OCI-LY7 (cell line): ENCODE results near the gene EML6. TPM values are rescaled to one million over a fixed set of nuclear protein-coding genes. Genes with fewer than 3 reads are reported as not detected.
"Not testable (repeated sequence)": the region's sequence is repeated elsewhere in the genome, so short reads cannot be mapped to it uniquely, and the experiment has no call there.

Source experiments
- BruUV-seq: library from RNA; stranded (reverse); fragments of 400-500 nt; replicated peaks from 2 replicates; lab custom pipeline; 2021; lab: Mats Ljungman, UMichigan
- CTCF ChIA-PET: fragments of 300-600 bp; sonication (Branson Sonifier 250); formaldehyde crosslinking; loops from one replicate; lab custom pipeline; 2022; ENCODE audit warnings: antibody characterized with exemption; ENCODE audit not compliant: unreplicated experiment; lab: Charles Lee
- POLR2A ChIA-PET: fragments of 300-600 bp; sonication (Branson Sonifier 250); formaldehyde crosslinking; loops from one replicate; lab custom pipeline; 2022; ENCODE audit warnings: antibody characterized with exemption; lab: Charles Lee
- DNase-seq: peaks from one replicate; pipeline ENCODE4 v3.0.0-alpha.2; 2015; ENCODE audit warnings: low spot score
- H2AFZ ChIP-seq: fragments of 200-600 bp; sonication (generic), shearing (Covaris generic); 2 replicates; pipeline ENCODE4 v1.6.1; 2014; ENCODE audit warnings: mild to moderate bottlenecking, antibody characterized with exemption, low read length, moderate library complexity
- H3K27ac ChIP-seq: fragments of 200-600 bp; sonication (generic); 2 replicates; pipeline ENCODE4 v1.5.1; 2014; ENCODE audit warnings: mixed run types, low read depth, mild to moderate bottlenecking, moderate library complexity, low read length, inconsistent platforms; ENCODE audit not compliant: poor library complexity, severe bottlenecking
- H3K36me3 ChIP-seq: fragments of 200-600 bp; sonication (generic); 2 replicates; pipeline ENCODE4 v1.6.1; 2014; ENCODE audit warnings: mild to moderate bottlenecking, antibody characterized with exemption, low read length, moderate library complexity, mixed read lengths; ENCODE audit not compliant: insufficient read depth
- H3K4me1 ChIP-seq: fragments of 200-600 bp; sonication (generic); 2 replicates; pipeline ENCODE4 v1.5.1; 2014; ENCODE audit warnings: mild to moderate bottlenecking, low read length; ENCODE audit not compliant: insufficient read depth, poor library complexity, severe bottlenecking
- H3K4me2 ChIP-seq: fragments of 200-600 bp; sonication (generic); 2 replicates; pipeline ENCODE4 v1.6.1; 2014; ENCODE audit warnings: mild to moderate bottlenecking, low read length
- H3K4me3 ChIP-seq: fragments of 200-600 bp; sonication (generic); 2 replicates; pipeline ENCODE4 v1.5.1; 2014; ENCODE audit warnings: mild to moderate bottlenecking, low read depth, low read length; ENCODE audit not compliant: poor library complexity, severe bottlenecking
- H3K79me2 ChIP-seq: fragments of 200-600 bp; sonication (generic); 2 replicates; pipeline ENCODE4 v1.6.1; 2016; ENCODE audit warnings: low read depth, mild to moderate bottlenecking, low read length, moderate library complexity, mixed read lengths; ENCODE audit not compliant: insufficient read depth
- H3K9me2 ChIP-seq: fragments of 200-600 bp; sonication (generic); 2 replicates; pipeline ENCODE4 v1.6.1; 2016; ENCODE audit warnings: mild to moderate bottlenecking, low read length, mixed read lengths; ENCODE audit not compliant: insufficient read depth
- H3K9me3 ChIP-seq: fragments of 200-600 bp; sonication (generic); 2 replicates; pipeline ENCODE4 v1.6.1; 2014; ENCODE audit warnings: mild to moderate bottlenecking, mixed run types, low read length, mixed read lengths
- H4K20me1 ChIP-seq: fragments of 200-600 bp; sonication (generic); 2 replicates; pipeline ENCODE4 v1.6.1; 2014; ENCODE audit warnings: mild to moderate bottlenecking, antibody characterized with exemption, low read length, moderate library complexity, mixed read lengths; ENCODE audit not compliant: insufficient read depth
- EZH2phosphoT487 ChIP-seq: fragments of 200-600 bp; sonication (generic); IDR thresholded peaks from 2 replicates; pipeline ENCODE4 v1.6.1; 2018; ENCODE audit warnings: low read depth, borderline replicate concordance, mild to moderate bottlenecking, mixed run types, antibody characterized with exemption, low read length, moderate library complexity, mixed read lengths
- intact Hi-C: fragments of 100-400 bp; cut with micrococcal nuclease; formaldehyde crosslinking; loops from one replicate; pipeline ENCODE4 v1.10.0; 2022; ENCODE audit not compliant: unreplicated experiment
- total RNA-seq, 2 experiments: library from RNA; depleted of rRNA in 1 of 2; stranded (reverse); fragments of >200 nt in 1 of 2; shearing (Covaris generic) in 1 of 2; gene quantifications; 2 replicates each; pipeline ENCODE4 v1.2.3, GENCODE V29; 2014 to 2022
- TF ChIP-seq, protein P1 (sequence below): fragments of 200-600 bp; sonication (generic); conservative IDR thresholded peaks from 2 replicates; pipeline ENCODE4 v1.5.1; 2014; ENCODE audit warnings: mild to moderate bottlenecking, antibody characterized with exemption, low read length, moderate library complexity, mixed read lengths

The EML6 gene
- total RNA-seq, 2 experiments from 2014 or later: 310 to 367 TPM

DNA sequence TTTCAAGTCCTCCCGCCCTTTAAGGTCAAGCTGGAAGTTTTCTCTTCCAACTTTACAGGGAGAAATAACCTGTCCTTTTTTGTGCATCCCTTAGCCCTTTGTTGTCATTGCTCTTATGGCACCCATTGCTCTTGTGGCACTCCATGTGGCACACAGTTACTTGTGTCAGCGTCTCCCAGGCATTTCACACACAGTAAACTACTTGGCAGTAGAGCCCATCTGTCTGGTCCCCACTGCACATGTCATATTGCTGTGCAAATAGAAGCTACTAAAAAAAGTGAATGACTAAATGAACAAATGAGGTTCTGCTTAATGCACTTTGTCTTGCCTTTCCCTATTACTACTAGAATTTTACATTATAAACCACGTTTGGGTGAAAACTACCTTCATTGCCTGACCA is 149.3 kb downstream of the EML6 start:
- intact Hi-C loops: no loop called here
- Histone ChIP-seq H3K79me2 (no peaks in the 10 kb centered on the region), H3K4me1 (no peaks in the 10 kb centered on the region), H3K9me2 (no peaks in the 10 kb centered on the region), H2AFZ (no peak overlapping the region), H3K36me3 (peaks cover 93% of the 10 kb centered on the region), H4K20me1 (no peaks in the 10 kb centered on the region), H3K27ac (no peak overlapping the region), H3K4me2 (no peak overlapping the region), H3K9me3 (no peaks in the 10 kb centered on the region), H3K4me3 (no peak overlapping the region)
- no TSS peak for BruUV-seq
- CTCF ChIA-PET: no interaction called here
- DNase-seq: no peak
- POLR2A ChIA-PET: no interaction called here
- TF ChIP-seq EZH2phosphoT487: no peak
- TF ChIP-seq, protein P1, sequence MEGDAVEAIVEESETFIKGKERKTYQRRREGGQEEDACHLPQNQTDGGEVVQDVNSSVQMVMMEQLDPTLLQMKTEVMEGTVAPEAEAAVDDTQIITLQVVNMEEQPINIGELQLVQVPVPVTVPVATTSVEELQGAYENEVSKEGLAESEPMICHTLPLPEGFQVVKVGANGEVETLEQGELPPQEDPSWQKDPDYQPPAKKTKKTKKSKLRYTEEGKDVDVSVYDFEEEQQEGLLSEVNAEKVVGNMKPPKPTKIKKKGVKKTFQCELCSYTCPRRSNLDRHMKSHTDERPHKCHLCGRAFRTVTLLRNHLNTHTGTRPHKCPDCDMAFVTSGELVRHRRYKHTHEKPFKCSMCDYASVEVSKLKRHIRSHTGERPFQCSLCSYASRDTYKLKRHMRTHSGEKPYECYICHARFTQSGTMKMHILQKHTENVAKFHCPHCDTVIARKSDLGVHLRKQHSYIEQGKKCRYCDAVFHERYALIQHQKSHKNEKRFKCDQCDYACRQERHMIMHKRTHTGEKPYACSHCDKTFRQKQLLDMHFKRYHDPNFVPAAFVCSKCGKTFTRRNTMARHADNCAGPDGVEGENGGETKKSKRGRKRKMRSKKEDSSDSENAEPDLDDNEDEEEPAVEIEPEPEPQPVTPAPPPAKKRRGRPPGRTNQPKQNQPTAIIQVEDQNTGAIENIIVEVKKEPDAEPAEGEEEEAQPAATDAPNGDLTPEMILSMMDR: no peak

DNA sequence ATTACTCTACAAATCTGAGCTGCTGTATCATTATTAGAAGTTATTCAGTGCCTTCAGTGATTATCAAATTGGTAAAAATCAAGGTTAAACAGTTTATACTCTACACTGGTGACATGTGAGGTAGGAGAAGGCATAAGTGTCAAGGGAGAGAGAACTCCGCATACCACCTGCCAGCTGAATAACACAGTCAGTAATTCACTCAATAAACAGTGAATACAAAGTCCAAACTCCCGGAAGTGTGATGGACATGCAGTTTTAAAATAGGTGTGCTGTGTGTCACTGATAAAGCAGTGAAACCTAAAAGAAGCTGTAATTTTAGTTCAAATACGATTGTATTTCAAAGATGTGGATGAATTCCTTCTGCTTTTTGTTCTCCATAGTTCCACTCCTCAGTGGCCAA is 149.8 kb downstream of the EML6 start:
- POLR2A ChIA-PET: interaction anchor here (0.6 to 1.0 kb wide), 3 partner anchors 10 to 232 kb away, joined by 3 to 8 read pairs (median 4); no protein-coding TSS in a partner anchor

DNA sequence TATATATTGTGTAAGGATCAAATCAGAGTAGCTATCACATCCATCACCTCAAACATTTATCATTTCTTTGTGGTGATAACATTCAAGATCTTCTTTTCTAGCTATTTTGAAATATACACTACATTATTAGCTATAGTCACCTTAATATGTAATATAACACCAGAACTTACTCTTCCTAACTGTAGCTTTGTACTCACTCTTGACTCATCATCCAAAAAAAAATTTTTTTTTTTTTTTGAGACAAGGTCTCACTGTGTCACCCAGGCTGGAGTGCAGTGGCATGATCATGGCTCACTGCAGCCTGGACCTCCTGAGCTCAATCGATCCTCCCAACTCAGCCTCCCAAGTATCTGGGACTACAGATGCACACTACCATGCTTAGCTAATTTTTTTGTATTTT is 153.3 kb downstream of the EML6 start:
- BruUV-seq: no TSS peak
- Histone ChIP-seq H3K9me2 (no peaks in the 10 kb centered on the region), H3K4me3 (no peak overlapping the region), H3K27ac (no peak overlapping the region), H3K4me2 (no peak overlapping the region), H4K20me1 (no peaks in the 10 kb centered on the region), H3K79me2 (no peaks in the 10 kb centered on the region), H3K36me3 (peaks cover 84% of the 10 kb centered on the region), H2AFZ (no peak overlapping the region), H3K4me1 (no peaks in the 10 kb centered on the region), H3K9me3 (no peaks in the 10 kb centered on the region)
- TF ChIP-seq, protein P1: no peak
- ChIA-PET CTCF (interaction anchor here (0.6 kb wide), 2 partner anchors 150 to 575 kb away, joined by 3 read pairs; no protein-coding TSS in a partner anchor), POLR2A (interaction anchor here (0.6 to 1.5 kb wide), 4 partner anchors 16 to 170 kb away, joined by 3 read pairs; no protein-coding TSS in a partner anchor)
- DNase-seq: no peak
- intact Hi-C loops: no loop called here

More for the DNA sequence above, 149.8 kb downstream of the EML6 start:
- H3K9me2 ChIP-seq, BruUV-seq, H3K4me3 ChIP-seq, H2AFZ ChIP-seq, H3K4me2 ChIP-seq, H3K9me3 ChIP-seq, intact Hi-C loops, H3K79me2 ChIP-seq, H3K4me1 ChIP-seq, H4K20me1 ChIP-seq, H3K27ac ChIP-seq, DNase-seq, CTCF ChIA-PET: not testable (repeated sequence)
- peaks cover 92% of the 10 kb centered on the region for H3K36me3 ChIP-seq
